IPS-20b (cell line): ENCODE measurements around the gene SLC24A4.

ENCODE experiments used
- H3K27ac ChIP-seq: one replicate; pipeline ENCODE4 v1.5.1; 2013; ENCODE audit warnings: low read length
- H3K27me3 ChIP-seq: 2 replicates; pipeline ENCODE4 v1.6.1; 2013; ENCODE audit warnings: mild to moderate bottlenecking, low read length, inconsistent platforms; ENCODE audit not compliant: insufficient read depth
- H3K36me3 ChIP-seq: 2 replicates; pipeline ENCODE4 v1.6.1; 2013; ENCODE audit warnings: low read depth, mild to moderate bottlenecking, inconsistent platforms, low read length, moderate library complexity; ENCODE audit not compliant: insufficient read depth
- H3K4me1 ChIP-seq: 2 replicates; pipeline ENCODE4 v1.6.1; 2013; ENCODE audit warnings: mild to moderate bottlenecking, control low read depth, inconsistent platforms, low read length, moderate library complexity; ENCODE audit not compliant: insufficient read depth
- H3K4me3 ChIP-seq: 2 replicates; pipeline ENCODE4 v1.5.1; 2013; ENCODE audit warnings: mild to moderate bottlenecking, low read length, inconsistent platforms
- H3K9ac ChIP-seq: 2 replicates; pipeline ENCODE4 v1.6.1; 2013; ENCODE audit warnings: low read depth, mild to moderate bottlenecking, inconsistent platforms, low read length, moderate library complexity
- H3K9me3 ChIP-seq: 2 replicates; pipeline ENCODE4 v1.6.1; 2013; ENCODE audit warnings: mild to moderate bottlenecking, low read depth, low read length, inconsistent platforms; ENCODE audit not compliant: insufficient read depth

Gene SLC24A4

GRCh38 chr14:92513966-92514843, 191.2 kb downstream of the SLC24A4 start:
- H3K27ac ChIP-seq, result no peak overlapping the region
- peaks cover 2% of the 10 kb centered on the region; the same call in 1 of the 2 replicates for H3K4me1 ChIP-seq

GRCh38 chr14:92514844-92515514, 192.0 kb downstream of the SLC24A4 start:
- Histone ChIP-seq H3K9ac (no peak overlapping the region), H3K4me3 (peak overlapping the region; percentile 73; the same call in 1 of the 2 replicates), H3K27ac (no peak overlapping the region), H3K27me3 (peaks cover 48% of the 10 kb centered on the region), H3K9me3 (no peaks in the 10 kb centered on the region), H3K4me1 (peaks cover 2% of the 10 kb centered on the region; the same call in 1 of the 2 replicates), H3K36me3 (no peaks in the 10 kb centered on the region)

More at GRCh38 chr14:92513966-92514843, 191.2 kb downstream of the SLC24A4 start:
- peak overlapping the region; percentile 73 for H3K4me3 ChIP-seq
- no peaks in the 10 kb centered on the region for H3K36me3 ChIP-seq
- 0 out of 2 replicates have a peak overlapping the region, but pooled peaks have one; percentile 27 for H3K9ac ChIP-seq
- H3K9me3 ChIP-seq, result no peaks in the 10 kb centered on the region
- peaks cover 48% of the 10 kb centered on the region for H3K27me3 ChIP-seq

- Histone ChIP-seq H3K36me3 (no peaks in the 10 kb centered on the region), H3K4me1 (peaks cover 2% of the 10 kb centered on the region; the same call in 1 of the 2 replicates), H3K9ac (no peak overlapping the region), H3K27me3 (peaks cover 48% of the 10 kb centered on the region), H3K9me3 (no peaks in the 10 kb centered on the region), H3K4me3 (no peak overlapping the region), H3K27ac (no peak overlapping the region)
Measured at GRCh38 chr14:92515546-92516343, 192.8 kb downstream of the SLC24A4 start.

GRCh38 chr14:92516344-92516965, 193.5 kb downstream of the SLC24A4 start:
- no peaks in the 10 kb centered on the region for H3K36me3 ChIP-seq
- H3K27ac ChIP-seq, result no peak overlapping the region
- H3K9me3 ChIP-seq, result no peaks in the 10 kb centered on the region
- H3K4me1 ChIP-seq, result peaks cover 2% of the 10 kb centered on the region; the same call in 1 of the 2 replicates
- no peak overlapping the region for H3K4me3 ChIP-seq
- H3K9ac ChIP-seq, result no peak overlapping the region
- H3K27me3 ChIP-seq, result peaks cover 48% of the 10 kb centered on the region

GRCh38 chr14:92516966-92517506, 194.1 kb downstream of the SLC24A4 start:
- H3K9me3 ChIP-seq, result no peaks in the 10 kb centered on the region
- no peak overlapping the region for H3K27ac ChIP-seq
- peaks cover 2% of the 10 kb centered on the region; the same call in 1 of the 2 replicates for H3K4me1 ChIP-seq
- H3K9ac ChIP-seq, result no peak overlapping the region
- H3K4me3 ChIP-seq, result no peak overlapping the region
- H3K36me3 ChIP-seq, result no peaks in the 10 kb centered on the region
- H3K27me3 ChIP-seq, result peaks cover 48% of the 10 kb centered on the region

GRCh38 chr14:92517761-92518160, 194.8 kb downstream of the SLC24A4 start:
- no peak overlapping the region for H3K27ac ChIP-seq
- H3K27me3 ChIP-seq, result peaks cover 43% of the 10 kb centered on the region
- peaks cover 2% of the 10 kb centered on the region; the same call in 1 of the 2 replicates for H3K4me1 ChIP-seq
- H3K36me3 ChIP-seq, result no peaks in the 10 kb centered on the region
- no peak overlapping the region for H3K4me3 ChIP-seq
- no peak overlapping the region for H3K9ac ChIP-seq
- no peaks in the 10 kb centered on the region for H3K9me3 ChIP-seq

GRCh38 chr14:92519246-92520101, 196.5 kb downstream of the SLC24A4 start:
- H3K4me3 ChIP-seq, result no peak overlapping the region
- peaks cover 26% of the 10 kb centered on the region for H3K27me3 ChIP-seq
- peaks cover 2% of the 10 kb centered on the region; the same call in 1 of the 2 replicates for H3K4me1 ChIP-seq
- H3K27ac ChIP-seq, result no peak overlapping the region
- H3K9ac ChIP-seq, result no peak overlapping the region
- no peaks in the 10 kb centered on the region for H3K9me3 ChIP-seq
- no peaks in the 10 kb centered on the region for H3K36me3 ChIP-seq

- Histone ChIP-seq H3K9me3 (no peaks in the 10 kb centered on the region), H3K9ac (no peak overlapping the region), H3K36me3 (no peaks in the 10 kb centered on the region), H3K27ac (no peak overlapping the region), H3K4me1 (peaks cover 2% of the 10 kb centered on the region; the same call in 1 of the 2 replicates), H3K4me3 (no peak overlapping the region), H3K27me3 (peaks cover 17% of the 10 kb centered on the region)
Measured at GRCh38 chr14:92520102-92521057, 197.4 kb downstream of the SLC24A4 start.

- H3K27ac ChIP-seq, result no peak overlapping the region
- H3K36me3 ChIP-seq, result no peaks in the 10 kb centered on the region
- H3K9ac ChIP-seq, result no peak overlapping the region
- peaks cover 2% of the 10 kb centered on the region; the same call in 1 of the 2 replicates for H3K4me1 ChIP-seq
- H3K9me3 ChIP-seq, result no peaks in the 10 kb centered on the region
- H3K4me3 ChIP-seq, result no peak overlapping the region
- peaks cover 10% of the 10 kb centered on the region for H3K27me3 ChIP-seq
Measured at GRCh38 chr14:92521058-92521415, 198.1 kb downstream of the SLC24A4 start.
